GM12878 (cell line): Measurements from ENCODE around the gene ATP6V0C. TPM values are rescaled to one million over a fixed set of nuclear protein-coding genes. Genes with fewer than 3 reads are reported as not detected.

Experiments
- ATAC-seq: fragments of 200-7000 bp; cut with Tn5 transposase; 3 replicates; pipeline ENCODE4 v1.9.1; 2020; ENCODE audit warnings: mild to moderate bottlenecking, moderate library complexity
- BruUV-seq: library from RNA; stranded (reverse); fragments of 400-500 nt; replicated peaks from 2 replicates; lab custom pipeline; 2021; lab: Mats Ljungman, UMichigan
- CTCF ChIA-PET: fragments of 300-600 bp; sonication (Branson Sonifier 250); formaldehyde crosslinking; extraction: SDS; loops from one replicate; lab custom pipeline; 2021; ENCODE audit warnings: inconsistent platforms; lab: Yijun Ruan, JAX
- POLR2A ChIA-PET: fragments of 350-600 bp; formaldehyde crosslinking; extraction: SDS; loops from one replicate; lab custom pipeline; 2021; ENCODE audit warnings: inconsistent platforms; lab: Charles Lee
- RAD21 ChIA-PET: fragments of 300-600 bp; sonication (Branson Sonifier 250); formaldehyde crosslinking; loops from one replicate; lab custom pipeline; 2023; ENCODE audit warnings: antibody characterized with exemption; ENCODE audit not compliant: unreplicated experiment; lab: Charles Lee
- SMC1A ChIA-PET: fragments of 300-600 bp; sonication (Branson Sonifier 250); formaldehyde crosslinking; loops from one replicate; lab custom pipeline; 2023; ENCODE audit not compliant: unreplicated experiment, uncharacterized antibody; lab: Charles Lee
- DNase-seq: peaks from one replicate; pipeline ENCODE4 v3.0.0-alpha.2; 2011; ENCODE audit warnings: low read depth, low spot score
- FAIRE-seq: peaks from 3 replicates; lab custom pipeline; 2011; peaks lifted over from hg19 to GRCh38; lab: Jason Lieb, UNC
- H2AFZ ChIP-seq: 2 replicates; pipeline ENCODE4 v1.6.0; 2011; ENCODE audit warnings: low read depth, low read length, control low read depth; ENCODE audit not compliant: control insufficient read depth
- H3K27ac ChIP-seq: 2 replicates; pipeline ENCODE4 v1.5.1; 2011; ENCODE audit warnings: control low read depth; ENCODE audit not compliant: control insufficient read depth, insufficient read depth
- H3K27me3 ChIP-seq, 2 experiments: replicated peaks in 1 of 2; 2 replicates each; pipeline versions ENCODE4 v1.6.0 to v1.6.1; 2011; ENCODE audit warnings: low read length in 1 of 2; ENCODE audit not compliant: control insufficient read depth in 2 of 2, insufficient read depth in 2 of 2
- H3K36me3 ChIP-seq, 2 experiments: 2 replicates each; pipeline ENCODE4 v1.5.1; 2011; ENCODE audit warnings: low read length in 1 of 2; ENCODE audit not compliant: control insufficient read depth in 2 of 2, insufficient read depth in 2 of 2
- H3K4me1 ChIP-seq: 2 replicates; pipeline ENCODE4 v1.6.1; 2011; ENCODE audit warnings: mild to moderate bottlenecking, low read length, moderate library complexity, mixed read lengths; ENCODE audit not compliant: control insufficient read depth, insufficient read depth
- H3K4me2 ChIP-seq: 2 replicates; pipeline ENCODE4 v1.6.0; 2011; ENCODE audit warnings: control low read depth; ENCODE audit not compliant: control insufficient read depth, insufficient read depth
- H3K4me3 ChIP-seq: fragments of 200-600 bp; sonication (generic); 2 replicates; pipeline ENCODE4 v1.5.1; 2016
- H3K79me2 ChIP-seq: 2 replicates; pipeline ENCODE4 v1.6.0; 2011; ENCODE audit warnings: low read length; ENCODE audit not compliant: control insufficient read depth, insufficient read depth
- H3K9ac ChIP-seq: 2 replicates; pipeline ENCODE4 v1.8.0; 2011; ENCODE audit warnings: low read length, control low read depth, mixed read lengths; ENCODE audit not compliant: control insufficient read depth, insufficient read depth
- H3K9me3 ChIP-seq: replicated peaks from 3 replicates; pipeline ENCODE4 v1.5.1; 2011; ENCODE audit warnings: mild to moderate bottlenecking, low read length; ENCODE audit not compliant: control insufficient read depth, insufficient read depth
- H4K20me1 ChIP-seq: 2 replicates; pipeline ENCODE4 v1.6.0; 2011; ENCODE audit not compliant: control insufficient read depth, insufficient read depth
- CBX3 ChIP-seq: fragments of 200-600 bp; sonication (generic); IDR thresholded peaks from 2 replicates; pipeline ENCODE4 v1.6.1; 2016; ENCODE audit warnings: low read depth, borderline replicate concordance
- DPF2 ChIP-seq: fragments of 450-650 bp; IDR thresholded peaks from 2 replicates; pipeline ENCODE4 v1.6.1; 2017; ENCODE audit warnings: mild to moderate bottlenecking
- E2F4 ChIP-seq: IDR thresholded peaks from 2 replicates; pipeline ENCODE4 v1.6.1; 2012; ENCODE audit warnings: low read depth, low read length, improper control_type of control experiment
- EGR1 ChIP-seq, 2 experiments: IDR thresholded peaks; 1 replicate in 1 of 2; 2 replicates in 1 of 2; pipeline ENCODE4 v1.6.1; 2011 to 2012; ENCODE audit warnings: low read depth in 2 of 2, low read length in 2 of 2, borderline replicate concordance in 1 of 2, mild to moderate bottlenecking in 1 of 2, moderate library complexity in 1 of 2
- HDAC2 ChIP-seq: fragments of 200-600 bp; sonication (generic); IDR thresholded peaks from 2 replicates; pipeline ENCODE4 v1.6.1; 2017
- IRF4 ChIP-seq: IDR thresholded peaks from 2 replicates; pipeline ENCODE4 v1.6.1; 2011; ENCODE audit warnings: low read depth, low read length
- LARP7 ChIP-seq: fragments of 450-650 bp; IDR thresholded peaks from 2 replicates; pipeline ENCODE4 v1.6.1; 2017; ENCODE audit warnings: mild to moderate bottlenecking
- NR2F1 ChIP-seq: fragments of 450-650 bp; conservative IDR thresholded peaks from 2 replicates; pipeline ENCODE4 v1.6.1; 2017; ENCODE audit warnings: mild to moderate bottlenecking
- PAX8 ChIP-seq: fragments of 450-650 bp; IDR thresholded peaks from 2 replicates; pipeline ENCODE4 v1.6.1; 2017; ENCODE audit warnings: mild to moderate bottlenecking, moderate library complexity
- POLR2A ChIP-seq: IDR thresholded peaks from 2 replicates; pipeline ENCODE4 v1.6.1; 2011; ENCODE audit warnings: low read depth, mild to moderate bottlenecking, low read length
- RB1 ChIP-seq: fragments of 450-650 bp; formaldehyde crosslinking; IDR thresholded peaks from 2 replicates; pipeline ENCODE4 v1.6.1; 2017; ENCODE audit warnings: mild to moderate bottlenecking, borderline replicate concordance
- SKIL ChIP-seq: fragments of 450-650 bp; IDR thresholded peaks from 2 replicates; pipeline ENCODE4 v1.6.1; 2017; ENCODE audit warnings: mild to moderate bottlenecking, low read depth, inconsistent platforms; ENCODE audit not compliant: poor library complexity, severe bottlenecking
- SP1 ChIP-seq: IDR thresholded peaks from one replicate; pipeline ENCODE4 v1.6.1; 2011; ENCODE audit warnings: low read depth, low read length
- TAF1 ChIP-seq: IDR thresholded peaks from 2 replicates; pipeline ENCODE4 v1.6.1; 2011; ENCODE audit warnings: mild to moderate bottlenecking, low read depth, low read length, borderline replicate concordance
- USF2 ChIP-seq: IDR thresholded peaks from 2 replicates; pipeline ENCODE4 v1.6.1; 2011; ENCODE audit warnings: low read depth, low read length, improper control_type of control experiment, borderline replicate concordance
- ZNF217 ChIP-seq: fragments of 450-650 bp; IDR thresholded peaks from 2 replicates; pipeline ENCODE4 v1.6.1; 2017; ENCODE audit warnings: antibody characterized with exemption, mild to moderate bottlenecking
- WGBS: methylation state at CpG from one replicate; pipeline ENCODE4 v1.1.6; 2016; ENCODE audit warnings: low lambda C conversion rate; ENCODE audit not compliant: insufficient replicate concordance, insufficient coverage; ENCODE audit errors: missing lambda C conversion rate; 5-methylcytosine and 5-hydroxymethylcytosine counted together
- in situ Hi-C: fragments of 300-500 bp; cut with MboI; formaldehyde crosslinking; loops from 9 replicates; pipeline ENCODE4 v1.14.3; 2018; ENCODE audit warnings: mixed read lengths
- intact Hi-C: fragments of 100-400 bp; cut with micrococcal nuclease; formaldehyde crosslinking; loops from one replicate; pipeline ENCODE4 v1.14.2; 2022; ENCODE audit not compliant: unreplicated experiment
- polyA plus RNA-seq, 11 experiments: library from polyadenylated mRNA; depleted of rRNA in 4 of 11; unstranded in 6 of 11; stranded (reverse) in 5 of 11; fragments of >200 nt; fragmentation: Nextera tagmentation in 4 of 11; fragmentation: Illumina TruSeq in 1 of 11; extraction: Ambion mirVana in 4 of 11; extraction: Trizol in 1 of 11; gene quantifications; 1 replicate in 1 of 11; 2 replicates in 10 of 11; pipeline versions ENCODE4 v1.2.1 to v1.2.3, GENCODE V29; 2011 to 2016; ENCODE audit warnings: inconsistent platforms in 2 of 11, missing spikeins in 2 of 11, low read depth in 1 of 11
- total RNA-seq, 4 experiments: library from RNA; depleted of rRNA in 3 of 4; stranded (reverse); fragments of >200 nt in 3 of 4; fragmentation: Illumina TruSeq in 1 of 4; extraction: Trizol in 1 of 4; gene quantifications; 2 replicates each; pipeline versions ENCODE4 v1.2.1 to v1.2.3, GENCODE V29; 2013 to 2021
- TF ChIP-seq, protein P1 (sequence below): IDR thresholded peaks from 2 replicates; pipeline ENCODE4 v1.6.1; 2011; ENCODE audit warnings: low read depth, mild to moderate bottlenecking, low read length, moderate library complexity, borderline replicate concordance; ENCODE audit errors: extremely low read depth

ATP6V0C gene
- total and polyA plus RNA-seq, 10 of the 15 experiments (the other 5 are each of a cell fraction or from before 2014, with no cell fraction given), result 2.4 to 135 (median 18.4) TPM

DNA sequence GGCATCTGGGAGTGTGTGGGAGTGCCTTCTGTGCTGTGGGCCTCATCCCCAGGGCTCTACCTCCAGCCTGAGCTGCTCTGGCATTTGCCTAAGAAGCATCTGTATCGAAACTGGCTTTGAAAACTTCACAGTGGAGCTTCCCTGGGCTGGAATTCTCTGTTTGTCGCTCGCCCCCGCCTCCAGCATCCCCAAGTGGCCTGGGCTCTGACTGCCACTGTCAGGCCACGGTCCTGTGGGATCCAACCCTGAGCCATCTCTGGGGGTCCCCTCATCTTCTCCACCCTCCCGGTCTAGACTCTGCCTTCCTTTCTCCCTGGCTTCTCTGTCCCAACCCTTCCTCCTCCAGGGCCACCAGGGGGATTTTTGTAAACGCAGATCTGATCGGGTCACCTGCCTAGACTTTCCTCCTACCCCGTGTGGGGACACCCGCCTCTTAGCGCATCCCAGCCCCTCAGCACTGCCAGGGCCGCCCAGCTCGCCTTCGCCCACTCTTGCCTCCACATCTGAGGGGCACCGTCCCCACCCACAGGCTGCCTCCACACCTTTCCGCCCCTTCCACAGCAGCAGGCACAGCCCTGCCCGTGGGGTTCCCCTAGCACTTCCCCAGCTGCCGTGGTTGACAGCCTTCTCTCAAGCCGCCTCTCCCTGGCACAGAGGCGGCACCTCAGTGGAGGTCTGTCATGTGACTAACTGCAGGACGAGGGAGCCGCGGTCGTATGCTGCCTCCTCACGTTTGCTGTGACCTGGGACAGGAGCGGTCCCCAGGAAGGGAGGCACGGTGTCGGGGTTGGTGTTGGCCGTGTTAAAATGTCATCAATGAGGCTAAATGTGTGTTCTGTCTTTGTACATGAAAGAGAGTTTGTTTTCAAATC, 26.9 kb upstream of the ATP6V0C start:
- no peak overlapping the region for H3K4me3 ChIP-seq
- TF ChIP-seq DPF2, result peak; percentile 88
- no peak for TF ChIP-seq HDAC2
- no peak for TF ChIP-seq ZNF217
- no peak for TF ChIP-seq SP1
- no peak for TF ChIP-seq PAX8
- TF ChIP-seq, protein P1, sequence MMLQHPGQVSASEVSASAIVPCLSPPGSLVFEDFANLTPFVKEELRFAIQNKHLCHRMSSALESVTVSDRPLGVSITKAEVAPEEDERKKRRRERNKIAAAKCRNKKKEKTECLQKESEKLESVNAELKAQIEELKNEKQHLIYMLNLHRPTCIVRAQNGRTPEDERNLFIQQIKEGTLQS, result no peak
- 0 out of 3 replicates have a peak, but pooled peaks of 1 of the 2 experiments have one; percentile 25 for TF ChIP-seq EGR1 (IDR thresholded peaks at IDR 0.05; ENCODE audit: borderline replicate concordance in 1 of 2, low read depth in 2 of 2, low read length in 2 of 2)
- no peak for TF ChIP-seq E2F4
- TF ChIP-seq LARP7, result 0 out of 2 replicates have a peak, but pooled peaks have one; percentile 28
- no peak for TF ChIP-seq TAF1
- TF ChIP-seq IRF4, result 0 out of 2 replicates have a peak, but pooled peaks have one; percentile 33
- TF ChIP-seq NR2F1, result peak; percentile 25; the same call in 1 of the 2 replicates
- TF ChIP-seq SKIL, result peak; percentile 27
- peak; percentile 66 for TF ChIP-seq USF2
- TF ChIP-seq CBX3, result no peak
- TF ChIP-seq RB1, result peak; percentile 76; the same call in 1 of the 2 replicates
- TF ChIP-seq POLR2A, result peak; percentile 24; the same call in 1 of the 2 replicates

More for the DNA sequence above, 26.9 kb upstream of the ATP6V0C start:
- Histone ChIP-seq H3K9ac (peak overlapping the region; percentile 39; the same call in 1 of the 2 replicates), H3K27ac (no peak overlapping the region), H2AFZ (peak overlapping the region; percentile 64), H3K4me1 (peaks cover 16% of the 10 kb centered on the region), H3K27me3 (no peaks in the 10 kb centered on the region), H3K4me2 (peak overlapping the region; percentile 50), H3K79me2 (no peaks in the 10 kb centered on the region), H3K9me3 (no peaks in the 10 kb centered on the region), H4K20me1 (no peaks in the 10 kb centered on the region), H3K36me3 (no peaks in the 10 kb centered on the region; a peak in 1 of 4 replicates)
- CTCF ChIA-PET, result interaction anchor here (0.7 to 4.1 kb wide), 17 partner anchors 9 to 543 kb away, joined by 3 to 39 read pairs (median 4); partner anchors contain the start of genes CCNF, TBC1D24 and TEDC2
- WGBS, result 18% methylated on average over 28 of the region's 29 CpGs
- no TSS peak for BruUV-seq
- intact Hi-C loops (loop anchor here (5.0 kb wide), 1 partner anchor 145 kb away; the partner anchor contains the start of gene ABCA3), in situ Hi-C loops (no loop called here)
- RAD21 ChIA-PET, result interaction anchor here (0.9 to 3.8 kb wide), 8 partner anchors 9 to 292 kb away, joined by 3 to 21 read pairs (median 4); partner anchors contain the start of genes CCNF, NTN3, TBC1D24 and TEDC2
- POLR2A ChIA-PET, result interaction anchor here (0.6 to 3.4 kb wide), 7 partner anchors 10 to 59 kb away, joined by 3 to 10 read pairs (median 5); partner anchors contain the start of genes CCNF and TBC1D24
- ATAC-seq (peak; percentile 98), DNase-seq (peak; percentile 51), FAIRE-seq (peak; percentile 54)
- SMC1A ChIA-PET, result interaction anchor here (0.8 to 2.1 kb wide), 7 partner anchors 8 to 237 kb away, joined by 3 to 9 read pairs (median 4); partner anchors contain the start of genes CCNF and TEDC2
